Astrocyte (in vitro differentiated cells and primary cell): ENCODE data around the gene ALK. TPM values are rescaled to one million over a fixed set of nuclear protein-coding genes. Genes with fewer than 3 reads are reported as not detected.

Source experiments
- DNase-seq: peaks from one replicate; pipeline ENCODE4 v3.0.0-alpha.2; 2010; ENCODE audit warnings: low read depth
- FAIRE-seq: peaks from 2 replicates; lab custom pipeline; 2011; peaks lifted over from hg19 to GRCh38; lab: Jason Lieb, UNC
- H2AFZ ChIP-seq: 2 replicates; pipeline ENCODE4 v1.6.0; 2012; ENCODE audit warnings: low read depth, low read length, inconsistent platforms
- H3K27ac ChIP-seq: 2 replicates; pipeline ENCODE4 v1.5.1; 2011; ENCODE audit warnings: low read depth, low read length, inconsistent platforms
- H3K27me3 ChIP-seq: 2 replicates; pipeline ENCODE4 v1.6.0; 2011; ENCODE audit warnings: low read length, inconsistent platforms; ENCODE audit not compliant: insufficient read depth
- H3K36me3 ChIP-seq: 2 replicates; pipeline ENCODE4 v1.5.1; 2011; ENCODE audit warnings: low read length, inconsistent platforms; ENCODE audit not compliant: insufficient read depth
- H3K4me1 ChIP-seq: 2 replicates; pipeline ENCODE4 v1.5.1; 2011; ENCODE audit warnings: low read length, inconsistent platforms; ENCODE audit not compliant: insufficient read depth
- H3K4me2 ChIP-seq: 2 replicates; pipeline ENCODE4 v1.6.0; 2012; ENCODE audit warnings: low read length, inconsistent platforms
- H3K4me3 ChIP-seq: 2 replicates; pipeline ENCODE4 v1.5.1; 2011; ENCODE audit warnings: low read depth, mild to moderate bottlenecking, low read length, inconsistent platforms; ENCODE audit not compliant: insufficient read depth
- H3K79me2 ChIP-seq: 2 replicates; pipeline ENCODE4 v1.6.0; 2012; ENCODE audit warnings: mild to moderate bottlenecking, low read length, inconsistent platforms; ENCODE audit not compliant: insufficient read depth
- H3K9ac ChIP-seq: 2 replicates; pipeline ENCODE4 v1.6.0; 2012; ENCODE audit warnings: mild to moderate bottlenecking, low read length, inconsistent platforms
- H3K9me3 ChIP-seq: 2 replicates; pipeline ENCODE4 v1.5.1; 2012; ENCODE audit warnings: low read depth, mild to moderate bottlenecking, low read length, inconsistent platforms; ENCODE audit not compliant: insufficient read depth
- H4K20me1 ChIP-seq: 2 replicates; pipeline ENCODE4 v1.6.0; 2012; ENCODE audit warnings: low read length, inconsistent platforms; ENCODE audit not compliant: insufficient read depth
- H3K27ac Mint-ChIP-seq: one replicate; pipeline ENCODE4 v1.8.0; 2021; ENCODE audit warnings: mild to moderate bottlenecking, mixed read lengths; ENCODE audit not compliant: unreplicated experiment
- H3K27me3 Mint-ChIP-seq: one replicate; pipeline ENCODE4 v1.8.0; 2021; ENCODE audit warnings: low read depth, mixed read lengths; ENCODE audit not compliant: unreplicated experiment
- H3K36me3 Mint-ChIP-seq: one replicate; pipeline ENCODE4 v1.8.0; 2021; ENCODE audit warnings: low read depth, mixed read lengths; ENCODE audit not compliant: unreplicated experiment
- H3K4me1 Mint-ChIP-seq: one replicate; pipeline ENCODE4 v1.8.0; 2021; ENCODE audit warnings: low read depth, mixed read lengths; ENCODE audit not compliant: unreplicated experiment
- H3K4me3 Mint-ChIP-seq: one replicate; pipeline ENCODE4 v1.8.0; 2021; ENCODE audit warnings: mild to moderate bottlenecking, moderate library complexity, mixed read lengths; ENCODE audit not compliant: unreplicated experiment
- H3K9me3 Mint-ChIP-seq: one replicate; pipeline ENCODE4 v1.8.0; 2021; ENCODE audit warnings: mild to moderate bottlenecking, mixed read lengths; ENCODE audit not compliant: unreplicated experiment
- CTCF ChIP-seq: IDR thresholded peaks from 2 replicates; pipeline ENCODE4 v1.5.1; 2011; ENCODE audit warnings: low read depth, mild to moderate bottlenecking, inconsistent platforms, low read length, moderate library complexity; ENCODE audit not compliant: insufficient read depth
- EZH2 ChIP-seq: IDR thresholded peaks from 2 replicates; pipeline ENCODE4 v1.6.1; 2012; ENCODE audit warnings: mild to moderate bottlenecking, low read length, inconsistent platforms; ENCODE audit not compliant: insufficient read depth
- total RNA-seq: library from RNA; stranded (reverse); gene quantifications from 2 replicates; pipeline ENCODE4 v1.2.1, GENCODE V29; 2021

ALK gene
- total RNA-seq, 1 donor from 2014 or later = 0.16 TPM

GRCh38 chr2:29607038-29607420 is 314.4 kb downstream of the ALK start:
- no peak for DNase-seq

DNA sequence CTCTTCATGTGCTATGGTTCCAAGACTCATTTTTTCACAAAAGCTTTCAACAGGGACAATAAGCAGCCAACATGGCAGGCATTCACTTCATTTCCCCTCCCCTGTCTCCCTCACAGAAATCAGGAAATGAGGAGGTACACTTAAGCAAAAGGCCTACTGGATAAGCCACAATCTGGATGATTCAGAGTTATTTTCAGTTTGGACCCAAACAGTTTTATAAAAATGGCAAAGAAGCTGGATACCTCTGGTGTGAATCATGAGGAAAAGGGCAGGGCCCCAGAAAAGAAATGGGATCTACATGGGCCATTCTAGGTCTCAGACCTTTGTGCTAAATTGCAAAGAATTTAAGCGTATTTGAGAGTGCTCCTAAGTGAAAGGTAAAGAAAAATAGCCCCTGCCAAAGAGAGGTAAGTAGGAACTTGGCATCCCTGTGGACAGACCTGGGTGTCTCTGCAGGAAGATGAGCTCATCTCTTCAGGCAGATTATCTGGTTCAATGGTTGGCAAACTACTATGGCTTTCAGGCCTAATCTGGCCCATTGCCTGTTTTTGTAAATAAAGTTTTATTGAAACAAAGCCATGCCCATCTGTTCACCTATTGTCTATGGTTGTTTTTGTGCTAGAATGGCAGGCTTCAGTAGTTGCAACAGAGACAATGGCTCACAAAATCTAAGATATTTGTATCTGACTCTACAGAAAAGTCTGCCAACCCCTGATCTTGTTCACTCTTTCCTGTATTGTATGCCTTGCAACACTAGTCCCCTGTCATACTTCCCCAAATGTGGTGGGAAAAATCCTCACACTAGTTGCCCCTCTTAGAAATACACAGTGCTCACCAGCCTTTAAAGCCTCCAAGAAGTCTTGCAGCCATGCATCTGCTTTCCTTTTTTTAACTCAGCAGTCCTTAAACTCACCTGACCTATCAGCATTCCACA is 315.0 kb downstream of the ALK start:
- peak overlapping the region; percentile 95 for H3K27ac Mint-ChIP-seq
- DNase-seq (peak; percentile 96), FAIRE-seq (peak; percentile 98)
- Histone ChIP-seq H3K27me3 (no peaks in the 10 kb centered on the region), H3K4me2 (peak overlapping the region; percentile 51), H4K20me1 (no peaks in the 10 kb centered on the region), H3K36me3 (no peaks in the 10 kb centered on the region), H3K9ac (peak overlapping the region; percentile 55), H3K4me3 (no peak overlapping the region), H3K79me2 (no peaks in the 10 kb centered on the region), H3K27ac (peak overlapping the region; percentile 82), H3K9me3 (no peaks in the 10 kb centered on the region), H3K4me1 (peaks cover 21% of the 10 kb centered on the region), H2AFZ (peak overlapping the region; percentile 60)
- H3K36me3 Mint-ChIP-seq = no peaks in the 10 kb centered on the region
- peaks cover 1% of the 10 kb centered on the region for H3K9me3 Mint-ChIP-seq
- peaks cover 21% of the 10 kb centered on the region for H3K4me1 Mint-ChIP-seq
- H3K4me3 Mint-ChIP-seq = no peak overlapping the region
- no peaks in the 10 kb centered on the region for H3K27me3 Mint-ChIP-seq
- TF ChIP-seq CTCF (no peak), EZH2 (no peak)

More at GRCh38 chr2:29607038-29607420, 314.4 kb downstream of the ALK start:
- Histone ChIP-seq H4K20me1 (no peaks in the 10 kb centered on the region), H3K36me3 (no peaks in the 10 kb centered on the region), H3K4me3 (no peak overlapping the region), H3K4me1 (peaks cover 17% of the 10 kb centered on the region), H3K9me3 (no peaks in the 10 kb centered on the region), H2AFZ (peak overlapping the region; percentile 35), H3K9ac (no peak overlapping the region), H3K27ac (peak overlapping the region; percentile 82), H3K79me2 (no peaks in the 10 kb centered on the region), H3K4me2 (no peak overlapping the region), H3K27me3 (no peaks in the 10 kb centered on the region)
- H3K27me3 Mint-ChIP-seq = no peaks in the 10 kb centered on the region
- no peak for TF ChIP-seq CTCF
- FAIRE-seq = no peak
- peaks cover 1% of the 10 kb centered on the region for H3K9me3 Mint-ChIP-seq
- peaks cover 21% of the 10 kb centered on the region for H3K4me1 Mint-ChIP-seq
- no peak overlapping the region for H3K4me3 Mint-ChIP-seq
- H3K27ac Mint-ChIP-seq = peak overlapping the region; percentile 95
- no peaks in the 10 kb centered on the region for H3K36me3 Mint-ChIP-seq

GRCh38 chr2:29603341-29603740 is 318.0 kb downstream of the ALK start:
- peaks cover 21% of the 10 kb centered on the region for H3K4me1 ChIP-seq
- no peaks in the 10 kb centered on the region for H3K36me3 Mint-ChIP-seq
- no peaks in the 10 kb centered on the region for H3K79me2 ChIP-seq
- no peak overlapping the region for H3K9ac ChIP-seq
- H3K9me3 ChIP-seq = no peaks in the 10 kb centered on the region
- no peak overlapping the region for H3K27ac ChIP-seq
- no peaks in the 10 kb centered on the region for H3K27me3 ChIP-seq
- H3K4me2 ChIP-seq = no peak overlapping the region
- peak; percentile 37 for FAIRE-seq
- no peak overlapping the region for H2AFZ ChIP-seq
- no peaks in the 10 kb centered on the region for H3K36me3 ChIP-seq
- H3K27ac Mint-ChIP-seq = no peak overlapping the region
- H3K9me3 Mint-ChIP-seq = peaks cover 6% of the 10 kb centered on the region
- peaks cover 21% of the 10 kb centered on the region for H3K4me1 Mint-ChIP-seq
- no peak for DNase-seq
- no peaks in the 10 kb centered on the region for H4K20me1 ChIP-seq
- no peak for TF ChIP-seq CTCF
- no peak for TF ChIP-seq EZH2
- H3K4me3 Mint-ChIP-seq = no peak overlapping the region
- H3K4me3 ChIP-seq = no peak overlapping the region
- H3K27me3 Mint-ChIP-seq = no peaks in the 10 kb centered on the region
